Upper lobe of left lung (tissue), 4 donors: ENCODE results near the gene SURF1.
"Not testable (repeated sequence)": the region's sequence is repeated elsewhere in the genome, so short reads cannot be mapped to it uniquely, and the experiment has no call there.

ENCODE experiments used
- EP300 ChIP-seq, 4 donors: sonication (generic); formaldehyde crosslinking; IDR thresholded peaks; one replicate each; pipeline ENCODE4 v1.5.1; 2017; ENCODE audit warnings: antibody characterized with exemption in 4 of 4, control low read depth in 2 of 4
- POLR2A ChIP-seq, 4 donors: fragments of 450-650 bp; IDR thresholded peaks; one replicate each; pipeline ENCODE4 v1.5.1; 2016 to 2017; ENCODE audit warnings: antibody characterized with exemption in 4 of 4, mild to moderate bottlenecking in 2 of 4
- POLR2AphosphoS5 ChIP-seq, 2 donors: sonication (generic); formaldehyde crosslinking; IDR thresholded peaks; one replicate each; pipeline ENCODE4 v1.5.1; 2017; ENCODE audit warnings: antibody characterized with exemption in 2 of 2
- TF ChIP-seq, protein P1 (sequence below), 6 experiments: fragments of 450-650 bp in 4 of 6; fragments of 200-600 bp in 2 of 6; sonication (generic) in 2 of 6; IDR thresholded peaks; one replicate each; pipeline ENCODE4 v1.5.1; 2016 to 2019; ENCODE audit warnings: antibody characterized with exemption in 6 of 6

DNA sequence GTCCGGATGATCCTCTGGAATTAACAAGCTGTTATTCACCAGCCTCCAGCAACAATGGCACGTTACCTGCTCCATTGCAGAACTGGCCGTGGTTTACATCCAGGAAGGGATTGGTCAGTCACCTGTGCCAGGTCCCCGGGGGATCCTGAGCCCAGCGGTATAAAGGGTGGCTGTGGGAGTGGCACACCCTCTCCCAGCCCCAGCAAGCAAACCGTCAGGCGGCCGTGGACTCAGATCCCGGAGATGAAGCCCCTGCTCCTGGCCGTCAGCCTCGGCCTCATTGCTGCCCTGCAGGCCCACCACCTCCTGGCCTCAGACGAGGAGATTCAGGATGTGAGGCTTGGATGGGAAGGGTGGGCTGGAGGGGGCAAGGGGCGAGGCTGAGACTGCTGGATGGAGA lies 38.7 kb downstream of the SURF1 start:
- TF ChIP-seq, protein P1, sequence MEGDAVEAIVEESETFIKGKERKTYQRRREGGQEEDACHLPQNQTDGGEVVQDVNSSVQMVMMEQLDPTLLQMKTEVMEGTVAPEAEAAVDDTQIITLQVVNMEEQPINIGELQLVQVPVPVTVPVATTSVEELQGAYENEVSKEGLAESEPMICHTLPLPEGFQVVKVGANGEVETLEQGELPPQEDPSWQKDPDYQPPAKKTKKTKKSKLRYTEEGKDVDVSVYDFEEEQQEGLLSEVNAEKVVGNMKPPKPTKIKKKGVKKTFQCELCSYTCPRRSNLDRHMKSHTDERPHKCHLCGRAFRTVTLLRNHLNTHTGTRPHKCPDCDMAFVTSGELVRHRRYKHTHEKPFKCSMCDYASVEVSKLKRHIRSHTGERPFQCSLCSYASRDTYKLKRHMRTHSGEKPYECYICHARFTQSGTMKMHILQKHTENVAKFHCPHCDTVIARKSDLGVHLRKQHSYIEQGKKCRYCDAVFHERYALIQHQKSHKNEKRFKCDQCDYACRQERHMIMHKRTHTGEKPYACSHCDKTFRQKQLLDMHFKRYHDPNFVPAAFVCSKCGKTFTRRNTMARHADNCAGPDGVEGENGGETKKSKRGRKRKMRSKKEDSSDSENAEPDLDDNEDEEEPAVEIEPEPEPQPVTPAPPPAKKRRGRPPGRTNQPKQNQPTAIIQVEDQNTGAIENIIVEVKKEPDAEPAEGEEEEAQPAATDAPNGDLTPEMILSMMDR (IDR thresholded peaks at IDR 0.05) = not testable (repeated sequence)
- not testable (repeated sequence) for TF ChIP-seq POLR2A, POLR2AphosphoS5, EP300 (IDR thresholded peaks at IDR 0.05)
